Measurements from ENCODE around the gene PRUNE1.

DNA sequence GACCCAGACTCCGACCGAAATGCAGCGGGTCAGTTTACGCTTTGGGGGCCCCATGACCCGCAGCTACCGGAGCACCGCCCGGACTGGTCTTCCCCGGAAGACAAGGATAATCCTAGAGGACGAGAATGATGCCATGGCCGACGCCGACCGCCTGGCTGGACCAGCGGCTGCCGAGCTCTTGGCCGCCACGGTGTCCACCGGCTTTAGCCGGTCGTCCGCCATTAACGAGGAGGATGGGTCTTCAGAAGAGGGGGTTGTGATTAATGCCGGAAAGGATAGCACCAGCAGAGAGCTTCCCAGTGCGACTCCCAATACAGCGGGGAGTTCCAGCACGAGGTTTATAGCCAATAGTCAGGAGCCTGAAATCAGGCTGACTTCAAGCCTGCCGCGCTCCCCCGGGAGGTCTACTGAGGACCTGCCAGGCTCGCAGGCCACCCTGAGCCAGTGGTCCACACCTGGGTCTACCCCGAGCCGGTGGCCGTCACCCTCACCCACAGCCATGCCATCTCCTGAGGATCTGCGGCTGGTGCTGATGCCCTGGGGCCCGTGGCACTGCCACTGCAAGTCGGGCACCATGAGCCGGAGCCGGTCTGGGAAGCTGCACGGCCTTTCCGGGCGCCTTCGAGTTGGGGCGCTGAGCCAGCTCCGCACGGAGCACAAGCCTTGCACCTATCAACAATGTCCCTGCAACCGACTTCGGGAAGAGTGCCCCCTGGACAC is 39.8 kb downstream of the PRUNE1 start:
- TF ChIP-seq CTCF (IDR thresholded peaks at IDR 0.05) (peak in 8 of 12 donors; percentile 30 to 65 (median 50)), POLR2A (IDR thresholded peaks at IDR 0.05) (no peak)
